Lower leg skin (tissue), 4 donors: Measurements from ENCODE around the gene WDR46. TPM values are rescaled to one million over a fixed set of nuclear protein-coding genes. Genes with fewer than 3 reads are reported as not detected.
A peak's percentile ranks its signal among the peaks of the same experiment; 100 is the strongest.

Source experiments
- DNase-seq, 2 donors: peaks; one replicate each; pipeline ENCODE4 v3.0.0-alpha.2; 2019; ENCODE audit warnings: low spot score in 2 of 2
- H3K4me3 ChIP-seq: fragments of 200-600 bp; sonication (generic); 2 replicates; pipeline ENCODE4 v1.5.1; 2017; ENCODE audit warnings: mild to moderate bottlenecking, low read depth; ENCODE audit not compliant: poor library complexity, severe bottlenecking
- POLR2A ChIP-seq, 2 donors: fragments of 450-650 bp; IDR thresholded peaks; one replicate each; pipeline ENCODE4 v1.6.1; 2016 to 2017; ENCODE audit warnings: antibody characterized with exemption in 2 of 2, mild to moderate bottlenecking in 1 of 2, moderate library complexity in 1 of 2
- WGBS, 2 donors: methylation state at CpG; one replicate each; pipeline ENCODE4 v1.1.5; 2018; 5-methylcytosine and 5-hydroxymethylcytosine counted together
- intact Hi-C: fragments of 100-400 bp; cut with DNase I; formaldehyde crosslinking; loops from one replicate; pipeline ENCODE4 v1.15.0; 2023; ENCODE audit warnings: low total_unique reads
- total RNA-seq, 4 donors: library from RNA; depleted of rRNA; stranded (reverse); fragments of >200 nt; gene quantifications; one replicate each; pipeline ENCODE4 v1.1.0, GENCODE V29; 2016
- TF ChIP-seq, protein P1 (sequence below), 3 donors: fragments of 450-650 bp; IDR thresholded peaks; one replicate each; pipeline ENCODE4 v1.5.1; 2016; ENCODE audit warnings: antibody characterized with exemption in 3 of 3, mild to moderate bottlenecking in 3 of 3, moderate library complexity in 2 of 3

The WDR46 gene
- total RNA-seq, 4 donors from 2014 or later = 38.4 to 57.2 (median 47.0) TPM

GRCh38 chr6:33251395-33252012 lies 37.5 kb downstream of the WDR46 start:
- intact Hi-C loops = no loop called here
- no peak for DNase-seq
- H3K4me3 ChIP-seq = no peak overlapping the region
- no peak for TF ChIP-seq POLR2A (IDR thresholded peaks at IDR 0.05)
- TF ChIP-seq, protein P1, sequence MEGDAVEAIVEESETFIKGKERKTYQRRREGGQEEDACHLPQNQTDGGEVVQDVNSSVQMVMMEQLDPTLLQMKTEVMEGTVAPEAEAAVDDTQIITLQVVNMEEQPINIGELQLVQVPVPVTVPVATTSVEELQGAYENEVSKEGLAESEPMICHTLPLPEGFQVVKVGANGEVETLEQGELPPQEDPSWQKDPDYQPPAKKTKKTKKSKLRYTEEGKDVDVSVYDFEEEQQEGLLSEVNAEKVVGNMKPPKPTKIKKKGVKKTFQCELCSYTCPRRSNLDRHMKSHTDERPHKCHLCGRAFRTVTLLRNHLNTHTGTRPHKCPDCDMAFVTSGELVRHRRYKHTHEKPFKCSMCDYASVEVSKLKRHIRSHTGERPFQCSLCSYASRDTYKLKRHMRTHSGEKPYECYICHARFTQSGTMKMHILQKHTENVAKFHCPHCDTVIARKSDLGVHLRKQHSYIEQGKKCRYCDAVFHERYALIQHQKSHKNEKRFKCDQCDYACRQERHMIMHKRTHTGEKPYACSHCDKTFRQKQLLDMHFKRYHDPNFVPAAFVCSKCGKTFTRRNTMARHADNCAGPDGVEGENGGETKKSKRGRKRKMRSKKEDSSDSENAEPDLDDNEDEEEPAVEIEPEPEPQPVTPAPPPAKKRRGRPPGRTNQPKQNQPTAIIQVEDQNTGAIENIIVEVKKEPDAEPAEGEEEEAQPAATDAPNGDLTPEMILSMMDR (IDR thresholded peaks at IDR 0.05) = no peak
- 71 to 80% methylated on average over 6 of the region's 6 CpGs for WGBS, 2 donors

GRCh38 chr6:33250731-33251130 lies 38.3 kb downstream of the WDR46 start:
- intact Hi-C loops = no loop called here
- no peak for DNase-seq
- WGBS, 2 donors = 93 to 96% methylated on average over 13 of the region's 13 CpGs
- TF ChIP-seq, protein P1 (IDR thresholded peaks at IDR 0.05) = no peak
- no peak for TF ChIP-seq POLR2A (IDR thresholded peaks at IDR 0.05)
- no peak overlapping the region for H3K4me3 ChIP-seq

DNA sequence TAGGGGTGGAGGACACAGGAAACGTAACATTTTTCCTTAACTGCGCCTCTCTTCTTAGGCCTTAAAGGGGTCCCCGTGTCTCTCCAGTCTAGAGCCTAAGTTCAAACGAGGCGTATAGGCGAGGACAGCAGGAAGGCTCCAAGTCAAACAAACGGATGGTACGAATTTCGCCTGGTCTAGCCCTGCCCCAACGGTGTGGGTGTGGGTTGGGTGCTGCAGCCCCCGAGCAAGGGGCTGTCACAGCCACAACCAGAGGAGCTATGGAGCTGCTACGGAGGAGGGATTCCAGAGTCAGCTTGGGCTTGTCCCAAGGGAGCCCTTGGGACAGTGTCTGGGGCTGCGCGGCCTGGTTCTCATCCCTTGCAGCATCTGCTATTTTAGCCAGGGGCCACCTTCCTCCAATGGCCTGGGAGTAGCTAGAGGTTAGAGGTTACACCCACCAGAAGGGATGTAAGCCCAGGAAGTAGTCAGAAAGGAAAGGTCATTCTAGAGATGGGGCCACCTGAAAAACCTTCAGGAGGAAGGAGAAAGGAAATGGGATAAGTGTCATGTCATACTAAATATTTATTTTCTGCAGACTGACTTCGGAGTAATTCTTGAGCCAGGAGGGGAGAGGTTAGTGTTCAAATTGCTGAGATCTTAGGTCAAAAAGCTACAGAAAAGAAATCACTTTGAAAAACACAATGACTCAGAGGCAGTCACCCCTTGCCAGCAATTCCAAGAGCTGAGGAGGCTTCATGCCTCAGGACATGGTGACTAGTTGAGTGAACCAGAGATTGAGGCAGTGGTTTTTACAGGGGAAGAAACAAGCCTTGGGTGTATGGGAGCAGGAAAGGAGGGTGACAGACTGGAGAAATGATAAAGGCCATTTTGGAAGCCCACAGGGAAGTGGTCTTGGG lies 39.1 kb downstream of the WDR46 start:
- peak in 1 of 2 donors; percentile 79 for DNase-seq
- intact Hi-C loops = loop anchor here (10.0 kb wide), 1 partner anchor 235 kb away; no protein-coding TSS in a partner anchor
- H3K4me3 ChIP-seq = peak overlapping the region; percentile 44
- TF ChIP-seq, protein P1 (IDR thresholded peaks at IDR 0.05) = no peak
- TF ChIP-seq POLR2A (IDR thresholded peaks at IDR 0.05) = no peak
- 10 to 12% methylated on average over 15 of the region's 15 CpGs for WGBS, 2 donors

- WGBS, 2 donors = 0% methylated on average over 49 of the region's 58 CpGs
- H3K4me3 ChIP-seq = peak overlapping the region; percentile 44
- intact Hi-C loops = loop anchor here (10.0 kb wide), 1 partner anchor 234 kb away; no protein-coding TSS in a partner anchor
- TF ChIP-seq, protein P1 (IDR thresholded peaks at IDR 0.05) = no peak
- peak in 1 of 2 donors; percentile 37 for TF ChIP-seq POLR2A (IDR thresholded peaks at IDR 0.05)
- DNase-seq = peak; percentile 98 to 99
Observed at GRCh38 chr6:33248932-33249731, 39.9 kb downstream of the WDR46 start.

- WGBS, 2 donors = 0 to 1% methylated on average over 15 to 18 of the region's 18 CpGs
- DNase-seq = no peak
- TF ChIP-seq POLR2A (IDR thresholded peaks at IDR 0.05) = no peak
- TF ChIP-seq, protein P1 (IDR thresholded peaks at IDR 0.05) = no peak
- intact Hi-C loops = loop anchor here (10.0 kb wide), 1 partner anchor 234 kb away; no protein-coding TSS in a partner anchor
- peak overlapping the region; percentile 10 for H3K4me3 ChIP-seq
Observed at GRCh38 chr6:33248643-33248931, 40.5 kb downstream of the WDR46 start.
